ENCODE data around the gene SAP30BP.
A peak's percentile ranks its signal among the peaks of the same experiment; 100 is the strongest.

SAP30BP gene

DNA sequence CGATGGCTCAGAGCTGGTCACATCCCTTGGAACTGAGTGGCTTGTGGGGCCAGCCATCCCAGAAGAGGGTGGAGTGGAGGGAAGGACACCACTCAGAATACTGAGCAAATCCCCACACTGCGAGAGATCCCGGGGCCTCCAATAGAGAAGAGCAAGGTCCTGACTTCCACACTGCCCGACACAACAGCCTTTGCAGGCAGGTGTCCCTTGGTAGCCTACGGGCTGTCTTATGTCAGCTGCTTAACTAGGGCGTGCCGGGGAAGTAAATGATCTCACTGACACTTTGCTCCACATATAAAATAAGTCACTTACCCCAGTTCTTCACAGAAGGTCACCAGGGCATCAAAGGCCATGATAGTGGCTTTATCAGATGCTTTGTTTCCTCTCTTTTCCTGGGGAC is 16.3 kb upstream of the SAP30BP start:
- DNase-seq, result no peak

DNA sequence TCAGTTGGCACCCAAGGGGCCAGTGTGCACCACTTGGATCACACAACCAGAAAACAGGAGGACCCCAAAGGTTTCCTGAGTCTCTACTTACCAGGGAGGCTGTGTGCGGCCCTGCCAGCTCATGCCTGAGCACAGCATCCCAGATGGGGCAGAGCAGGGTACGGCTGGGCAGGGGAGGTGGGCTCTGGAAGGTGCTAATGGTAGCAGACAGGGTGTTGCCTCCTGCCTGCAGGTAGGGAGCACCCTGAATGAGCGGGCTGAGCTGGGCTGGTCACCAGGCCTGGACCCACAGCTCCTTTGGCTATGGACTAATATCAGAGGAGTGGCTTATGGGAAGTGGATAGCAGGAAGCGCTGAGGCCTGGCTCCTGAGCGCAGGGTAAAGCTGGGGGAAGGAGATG is 14.8 kb upstream of the SAP30BP start:
- DNase-seq, result no peak

- peak; percentile 27 for DNase-seq
Measured at GRCh38 chr17:75652934-75653549, 14.1 kb upstream of the SAP30BP start.

DNA sequence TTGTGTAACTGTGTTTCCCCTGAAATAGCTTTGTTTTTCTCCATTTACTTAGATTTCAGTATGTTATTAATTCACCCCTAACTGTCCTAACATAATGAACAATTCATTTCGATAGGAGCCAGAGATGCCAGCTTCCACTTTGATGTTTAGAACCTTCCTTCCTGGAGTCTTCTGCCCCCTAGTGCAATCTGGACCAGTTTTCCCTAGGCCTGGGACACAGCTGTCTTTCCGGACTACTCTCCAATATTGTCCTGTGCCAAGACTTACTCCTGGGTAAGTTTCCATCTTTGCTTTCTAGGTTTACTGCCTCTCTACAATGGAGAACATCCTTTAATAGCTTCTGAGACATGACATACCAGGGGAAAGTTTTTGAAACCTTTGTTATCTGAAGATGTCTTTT is 13.0 kb upstream of the SAP30BP start:
- no peak for DNase-seq

DNA sequence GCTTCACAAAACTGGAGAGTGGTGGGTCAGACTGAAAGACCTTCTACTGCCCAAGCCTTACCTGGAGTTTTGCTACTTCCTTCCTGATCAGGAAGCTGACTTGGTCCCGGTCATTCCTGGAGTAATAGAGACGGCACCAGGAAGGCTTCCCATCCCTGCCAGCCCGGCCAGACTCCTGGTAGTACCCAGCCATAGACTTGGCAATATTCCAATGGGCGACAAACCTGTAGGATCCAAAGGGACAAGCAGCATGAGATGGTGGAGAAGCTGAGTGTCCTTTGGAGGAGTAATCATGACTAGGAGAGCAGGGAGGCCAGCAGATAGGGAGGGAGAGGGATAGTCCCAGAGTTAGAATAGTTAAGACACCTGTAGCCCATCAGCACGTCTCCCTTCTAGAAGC is 8.9 kb upstream of the SAP30BP start:
- no peak for DNase-seq

DNA sequence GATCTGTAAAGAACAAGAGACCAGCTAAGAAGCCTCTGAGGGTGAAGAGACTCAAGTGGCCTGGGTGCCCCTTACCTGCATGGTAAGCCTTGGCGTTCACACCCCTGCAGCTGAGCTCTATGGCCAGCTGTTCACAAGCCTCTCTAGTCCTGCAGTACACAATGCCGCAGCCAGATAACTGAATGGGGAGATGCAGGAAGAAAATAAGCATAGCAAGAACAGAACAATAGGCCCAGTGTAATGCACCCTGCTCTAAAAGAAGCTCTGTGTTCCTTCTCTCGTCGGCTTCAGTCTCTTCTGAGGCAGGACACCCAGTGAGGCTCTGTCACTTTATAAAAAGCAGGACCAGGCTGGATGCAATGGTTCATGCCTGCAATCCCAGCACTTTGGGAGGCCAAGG is 5.6 kb upstream of the SAP30BP start:
- no peak for DNase-seq

DNA sequence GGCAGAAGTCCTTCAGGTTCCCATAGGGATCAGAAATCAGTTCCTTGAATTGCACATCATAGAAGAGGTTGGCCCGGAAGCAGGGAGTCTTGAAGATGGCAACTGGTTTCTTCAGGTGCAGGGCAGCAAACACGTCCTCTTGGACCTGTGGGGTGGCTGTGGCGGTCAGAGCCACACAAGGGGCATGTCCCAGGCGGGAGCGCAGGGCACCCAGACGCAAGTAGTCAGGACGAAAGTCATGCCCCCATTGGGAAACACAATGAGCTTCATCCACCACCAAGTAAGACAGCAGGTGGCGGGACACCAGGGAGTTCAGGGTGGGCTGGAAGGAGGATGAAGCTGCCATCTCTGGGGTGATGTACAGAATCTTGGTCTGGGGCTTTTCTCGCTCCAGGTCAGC is 4.6 kb upstream of the SAP30BP start:
- no peak for DNase-seq

GRCh38 chr17:75664099-75664549 is 3.0 kb upstream of the SAP30BP start:
- DNase-seq, result no peak

GRCh38 chr17:75665981-75666380 is 1.2 kb upstream of the SAP30BP start:
- no peak for DNase-seq

- DNase-seq, result no peak
Measured at GRCh38 chr17:75667825-75668224, 687 bp downstream of the SAP30BP start.

DNA sequence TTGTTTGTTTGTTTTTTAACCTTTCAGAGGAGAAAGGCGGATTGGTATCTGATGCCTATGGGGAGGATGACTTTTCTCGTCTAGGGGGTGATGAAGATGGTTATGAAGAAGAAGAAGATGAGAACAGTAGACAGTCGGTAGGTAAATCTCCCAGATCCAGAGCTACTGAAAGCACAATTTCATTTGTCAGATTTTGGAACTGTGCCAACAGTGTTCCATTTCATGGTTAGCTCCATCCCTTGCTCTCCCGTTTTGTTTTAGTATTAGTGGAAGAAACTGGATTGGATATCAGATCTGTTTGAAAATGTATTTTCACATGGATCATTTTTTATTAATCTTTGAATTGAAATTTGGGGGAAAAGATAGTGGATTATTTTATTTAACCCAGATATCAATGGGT is 1.4 kb downstream of the SAP30BP start:
- DNase-seq, result no peak

DNA sequence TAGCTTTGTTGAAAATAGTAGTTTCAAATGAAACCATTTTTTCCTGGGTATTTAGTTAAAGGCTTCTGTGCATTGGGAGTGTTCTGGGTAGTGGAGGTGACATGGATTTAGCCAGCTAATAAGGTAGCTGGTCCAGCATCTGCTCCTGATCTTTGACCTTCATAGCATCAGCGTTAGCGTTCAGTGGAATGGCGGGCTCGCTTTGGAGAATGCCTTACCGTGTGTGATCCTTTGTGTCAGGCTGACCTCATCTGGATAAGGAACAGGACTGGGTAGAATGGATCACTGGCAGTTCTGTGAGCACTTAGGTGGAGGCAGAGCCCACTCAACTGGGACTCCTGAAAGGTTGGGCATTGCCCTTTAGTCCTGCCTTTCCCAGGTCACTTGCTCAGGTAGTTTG is 3.7 kb downstream of the SAP30BP start:
- no peak for DNase-seq

- DNase-seq, result no peak
Measured at GRCh38 chr17:75672011-75672410, 4.9 kb downstream of the SAP30BP start.

DNA sequence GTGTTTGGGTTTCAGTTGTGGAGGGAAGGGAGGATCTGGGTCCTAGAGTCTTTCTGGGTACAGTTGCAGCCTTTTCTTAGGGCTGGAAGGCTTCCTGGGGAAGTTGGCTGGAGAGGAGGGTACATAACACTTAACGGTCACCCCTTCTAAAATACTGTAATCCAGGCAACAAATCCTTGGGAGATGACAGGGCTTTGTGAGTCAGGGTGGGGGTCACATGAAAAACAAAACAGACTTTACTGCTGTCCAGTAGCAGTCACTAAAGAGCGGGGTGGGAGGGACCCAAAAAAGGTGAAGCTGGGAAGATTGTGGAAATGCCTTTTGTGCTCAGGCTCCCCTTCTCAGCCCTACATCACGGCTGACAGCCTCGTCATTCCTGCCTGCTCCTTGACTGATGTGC is 6.3 kb downstream of the SAP30BP start:
- DNase-seq, result no peak

GRCh38 chr17:75676461-75676860 is 9.3 kb downstream of the SAP30BP start:
- DNase-seq, result no peak

GRCh38 chr17:75679706-75680211 is 12.6 kb downstream of the SAP30BP start:
- no peak for DNase-seq

DNA sequence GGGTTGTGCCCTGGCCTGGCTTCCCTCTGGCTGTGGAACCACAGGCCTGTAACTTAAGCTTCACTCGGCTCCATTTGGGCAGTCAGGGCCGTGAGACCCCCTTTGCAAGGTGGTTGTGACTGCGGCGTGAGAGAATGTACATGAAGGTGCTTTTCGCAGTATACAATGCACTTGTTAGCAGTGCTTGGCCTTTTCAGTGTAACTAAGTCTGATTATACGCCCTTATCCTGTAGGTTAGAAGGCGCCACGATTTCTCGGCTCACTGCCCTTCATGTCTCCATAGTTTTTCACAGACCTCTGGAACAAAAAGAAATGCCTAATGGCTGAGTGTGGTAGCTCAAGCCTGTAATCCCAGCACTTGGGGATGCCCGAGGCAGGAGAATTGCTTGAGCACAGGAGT is 13.3 kb downstream of the SAP30BP start:
- no peak for DNase-seq

DNA sequence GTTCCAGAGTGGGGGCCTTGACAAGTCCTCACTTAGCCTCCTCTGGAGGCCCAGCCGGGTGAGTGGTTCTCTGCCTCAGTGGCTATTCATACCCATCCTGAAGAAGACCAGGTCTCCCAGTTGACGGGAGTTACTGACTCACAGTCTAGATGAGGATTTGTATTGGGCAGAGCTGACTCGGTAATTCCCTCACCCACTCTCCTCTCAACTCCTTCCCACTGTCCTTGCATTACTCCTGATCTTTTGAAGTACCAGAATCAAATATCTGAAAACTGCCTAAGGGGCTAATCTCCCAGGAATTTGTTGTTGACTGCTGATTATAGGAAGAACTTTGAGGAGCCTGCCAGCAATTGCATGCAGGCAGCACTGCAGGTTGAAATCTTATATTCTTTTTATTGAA is 14.2 kb downstream of the SAP30BP start:
- no peak for DNase-seq

DNA sequence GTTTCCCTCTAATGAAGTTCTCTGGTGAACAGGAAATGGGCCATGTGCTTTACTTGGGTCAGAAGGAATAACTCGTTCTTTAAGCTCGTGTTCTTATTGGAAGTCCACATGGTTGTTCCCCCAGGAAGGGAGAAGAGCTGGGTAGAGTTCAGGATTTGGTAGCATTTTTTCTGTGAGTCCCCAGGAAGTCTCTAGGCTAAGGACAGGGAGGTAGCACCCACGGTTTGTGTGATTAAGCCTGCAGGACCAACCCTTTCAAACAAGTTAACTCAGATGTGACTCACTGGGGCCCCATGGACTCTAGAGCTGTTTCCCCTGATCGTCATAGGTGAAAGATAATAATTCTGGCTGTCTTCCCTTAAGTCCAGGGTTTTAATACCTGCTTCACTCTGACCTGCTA is 16.4 kb downstream of the SAP30BP start:
- no peak for DNase-seq

GRCh38 chr17:75684249-75684648 is 17.1 kb downstream of the SAP30BP start:
- no peak for DNase-seq

DNA sequence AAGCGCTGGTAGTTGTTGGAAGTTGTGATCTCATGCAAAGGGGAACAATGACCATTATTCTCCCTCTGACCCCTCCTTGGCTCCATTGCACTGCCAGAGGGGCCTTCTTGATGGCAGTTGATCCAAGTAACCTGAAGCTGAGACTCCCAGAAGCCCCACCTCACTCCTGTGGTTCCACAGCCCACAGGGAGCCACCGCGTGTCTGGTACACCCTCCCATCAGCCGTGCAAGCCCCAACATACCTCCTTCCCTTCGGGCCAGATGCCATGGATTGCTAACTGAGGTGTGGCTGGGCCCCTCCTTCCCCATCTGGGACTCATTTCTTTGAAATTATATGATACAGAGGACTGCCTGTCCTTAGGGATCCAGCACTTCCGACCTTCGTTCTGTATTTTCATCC is 17.8 kb downstream of the SAP30BP start:
- no peak for DNase-seq

DNA sequence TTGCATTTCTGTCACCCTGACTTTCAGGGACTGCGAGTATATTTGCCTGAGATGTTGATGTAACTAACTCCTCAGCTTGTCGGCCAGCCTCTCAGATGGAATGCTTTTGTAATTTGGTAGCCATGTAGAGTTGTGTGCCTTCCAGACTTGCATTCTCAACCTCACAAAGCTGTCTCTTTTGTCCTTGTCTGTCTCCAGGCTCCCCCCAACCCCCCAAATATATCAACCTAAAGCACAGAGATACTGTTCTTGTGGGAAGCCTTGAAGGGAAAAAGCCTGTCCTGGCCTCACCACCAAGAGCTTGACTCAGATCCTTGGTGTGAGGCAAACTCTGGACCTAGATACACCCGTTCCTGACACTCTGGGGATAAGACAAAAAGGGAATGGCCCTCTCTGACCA is 18.4 kb downstream of the SAP30BP start:
- DNase-seq, result no peak

GRCh38 chr17:75688209-75688825 is 21.2 kb downstream of the SAP30BP start:
- DNase-seq, result no peak

DNA sequence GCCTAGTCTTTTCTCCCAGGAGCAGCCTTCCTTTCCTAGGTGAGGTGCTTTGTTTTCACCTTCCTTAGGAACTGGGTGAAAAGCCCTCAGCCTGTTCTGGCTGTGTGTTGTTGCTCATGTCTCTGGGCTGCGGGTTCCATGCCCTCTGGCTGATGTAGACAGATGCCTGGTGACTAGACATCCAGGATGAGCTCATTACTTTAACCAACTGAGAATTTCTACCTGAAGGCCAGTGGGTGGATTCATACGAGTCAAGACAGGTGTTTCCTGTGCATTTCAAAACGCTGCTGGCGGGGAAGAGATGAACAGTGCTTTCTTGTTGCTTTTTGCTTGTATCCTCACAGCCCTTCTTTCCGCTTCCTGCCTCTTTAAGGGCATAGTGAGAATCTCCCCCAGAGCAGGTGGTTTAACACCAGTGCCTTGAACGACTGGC is 22.3 kb downstream of the SAP30BP start:
- no peak for DNase-seq

DNA sequence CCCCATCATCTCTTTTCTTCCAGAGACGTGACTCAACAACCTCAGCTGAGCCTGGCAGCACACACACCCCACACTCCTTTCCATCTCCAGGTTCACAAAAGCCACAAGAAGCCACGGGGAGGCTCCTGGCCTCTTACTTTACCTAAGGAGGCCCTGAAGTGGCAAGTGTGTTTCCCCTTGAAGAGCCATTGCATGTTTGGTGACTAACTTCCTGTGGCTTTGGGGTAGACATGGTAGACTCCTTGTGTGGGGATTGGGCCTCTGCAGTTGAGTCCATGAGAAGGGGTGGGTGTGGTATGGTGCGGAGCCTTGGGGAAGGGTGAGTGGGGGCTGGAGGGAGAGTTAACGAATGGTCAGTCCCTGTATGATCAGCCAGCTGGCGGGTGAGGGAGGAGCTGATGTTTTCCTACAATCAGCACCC is 24.2 kb downstream of the SAP30BP start:
- no peak for DNase-seq
